ENCODE data around the gene TBCEL.
"Not testable (repeated sequence)": the region's sequence is repeated elsewhere in the genome, so short reads cannot be mapped to it uniquely, and the experiment has no call there.

TBCEL gene

GRCh38 chr11:121023848-121024751, at the start of gene TBCEL:
TBCEL (plus strand) TSS chr11:121024102; CDS start chr11:121045691, 21,589 bp downstream.
- peak; percentile 79 to 92 for DNase-seq

DNA sequence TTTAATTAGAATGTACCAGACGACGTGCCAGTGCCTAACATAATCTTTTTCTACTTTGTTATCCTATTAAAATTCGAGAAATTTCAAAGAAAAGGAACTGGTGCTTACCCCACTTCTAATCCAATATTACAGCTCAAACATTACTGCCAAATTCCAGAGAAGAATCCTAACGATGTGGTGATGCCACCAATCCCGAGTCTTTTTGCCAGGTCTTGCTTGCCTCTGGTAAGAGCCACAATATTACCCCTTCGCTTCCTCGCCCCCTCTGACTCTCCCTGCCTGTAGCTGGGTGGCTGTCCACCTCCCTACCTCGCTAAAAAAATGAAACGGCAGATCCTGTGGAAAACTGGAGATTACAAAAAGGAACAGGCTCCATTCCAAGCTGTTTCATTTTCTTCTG, 49.4 kb upstream of the TBCEL start:
- DNase-seq, result no peak

- DNase-seq, result no peak
Observed at GRCh38 chr11:120974965-120975364, 48.9 kb upstream of the TBCEL start.

- no peak for DNase-seq
Observed at GRCh38 chr11:120977266-120978137, 46.4 kb upstream of the TBCEL start.

GRCh38 chr11:120978701-120979100, 45.2 kb upstream of the TBCEL start:
- no peak for DNase-seq

DNA sequence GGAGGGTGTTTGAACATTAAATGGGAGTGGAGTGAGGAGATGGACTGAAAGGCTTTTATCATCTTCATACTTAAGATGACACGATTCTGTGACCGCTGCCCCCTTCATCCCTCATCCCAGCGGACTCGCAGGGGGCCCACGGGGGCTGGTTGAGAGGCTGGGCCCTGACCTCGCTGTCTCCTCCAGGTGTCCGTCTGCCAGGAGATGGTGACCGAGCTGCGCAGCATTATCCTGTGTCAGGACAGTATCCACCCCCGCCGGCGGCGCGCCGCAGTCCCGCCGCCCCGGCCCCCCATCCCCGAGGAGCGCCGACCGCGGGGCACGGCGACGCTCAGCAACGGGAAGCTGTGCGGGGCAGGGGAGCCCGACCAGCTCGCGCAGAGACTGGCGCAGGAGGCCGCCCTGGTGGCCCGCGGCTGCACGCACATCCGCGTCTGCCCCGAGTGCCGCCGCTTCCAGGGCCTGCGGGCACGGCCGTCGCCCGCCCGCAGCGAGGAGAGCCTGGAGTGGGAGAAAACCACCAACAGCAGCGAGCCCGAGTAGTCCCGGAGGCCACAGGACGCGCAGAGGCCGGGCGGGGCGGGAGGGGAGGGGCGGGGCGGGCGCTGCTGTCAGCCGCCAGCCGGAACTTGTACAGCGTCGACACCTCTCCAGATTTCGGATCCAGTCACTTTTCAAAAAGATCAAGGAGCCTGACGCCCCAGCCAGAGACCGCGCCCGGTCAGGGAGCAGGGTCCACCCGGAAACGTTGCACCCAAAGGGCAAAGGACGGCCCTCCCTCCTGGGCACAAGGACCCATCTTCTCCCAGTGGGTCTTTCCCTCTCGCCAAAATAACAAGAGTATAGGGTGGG, 38.0 kb upstream of the TBCEL start:
- DNase-seq, result peak; percentile 29 to 52

DNA sequence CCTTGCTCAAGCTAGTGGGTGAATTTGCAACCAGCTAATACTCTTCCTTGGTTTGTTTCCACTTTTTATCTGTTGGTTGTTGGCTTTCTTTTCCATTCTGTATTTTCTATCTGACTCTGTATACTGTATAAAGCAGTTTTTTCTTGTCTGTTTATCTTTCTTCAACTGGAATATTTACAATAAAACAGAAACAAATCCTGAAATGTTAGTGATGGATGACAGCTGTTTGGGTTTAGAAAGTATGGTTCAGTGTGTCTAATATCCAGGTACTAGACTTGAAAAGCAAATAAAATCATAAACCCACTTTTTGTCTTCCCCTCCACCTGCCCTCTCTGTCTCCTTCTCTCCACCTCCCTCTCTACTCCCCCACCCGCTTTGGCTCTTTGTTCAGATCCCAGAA, 35.3 kb upstream of the TBCEL start:
- DNase-seq, result no peak

- no peak for DNase-seq
Observed at GRCh38 chr11:120991830-120992686, 31.8 kb upstream of the TBCEL start.

GRCh38 chr11:120994091-120994859, 29.6 kb upstream of the TBCEL start:
- DNase-seq, result no peak

DNA sequence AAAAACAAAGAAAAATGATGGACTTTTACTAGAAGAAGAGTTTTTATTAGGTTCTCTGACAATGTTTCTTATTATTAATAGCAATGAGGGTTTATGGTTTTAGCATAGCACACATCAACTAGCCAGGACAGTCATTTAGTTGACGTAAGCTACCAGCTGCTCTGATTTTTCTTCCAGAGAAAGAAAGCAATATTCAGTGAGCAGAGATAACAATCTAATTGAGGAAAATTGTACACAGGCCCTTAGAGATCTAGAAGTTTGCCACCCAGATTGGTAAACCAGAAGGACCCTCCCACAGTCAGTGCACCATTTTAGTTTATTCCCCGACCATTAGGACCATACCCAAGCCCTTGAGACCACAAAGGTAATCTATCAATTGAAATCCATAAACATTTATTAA, 28.7 kb upstream of the TBCEL start:
- no peak for DNase-seq

GRCh38 chr11:120996973-120997372, 26.9 kb upstream of the TBCEL start:
- no peak for DNase-seq

DNA sequence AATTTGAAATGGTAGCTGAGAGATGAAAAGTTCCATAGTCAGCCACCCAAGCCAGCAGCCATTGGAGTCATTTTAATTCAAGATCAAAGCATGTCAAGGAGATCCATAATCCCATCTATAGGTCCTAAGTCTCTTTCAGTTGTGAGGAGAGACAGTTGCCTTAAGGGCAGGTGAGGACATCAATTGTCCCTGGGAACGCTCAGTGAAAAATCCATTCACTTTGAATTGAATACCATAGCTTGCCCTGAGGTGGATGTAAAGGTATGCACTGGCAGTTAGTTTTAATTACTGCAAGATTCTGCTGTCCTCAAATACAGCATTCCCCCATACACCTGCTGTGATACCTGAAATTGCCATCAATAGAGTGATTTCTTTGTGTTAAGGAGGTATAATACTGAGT, 25.3 kb upstream of the TBCEL start:
- DNase-seq, result no peak

DNA sequence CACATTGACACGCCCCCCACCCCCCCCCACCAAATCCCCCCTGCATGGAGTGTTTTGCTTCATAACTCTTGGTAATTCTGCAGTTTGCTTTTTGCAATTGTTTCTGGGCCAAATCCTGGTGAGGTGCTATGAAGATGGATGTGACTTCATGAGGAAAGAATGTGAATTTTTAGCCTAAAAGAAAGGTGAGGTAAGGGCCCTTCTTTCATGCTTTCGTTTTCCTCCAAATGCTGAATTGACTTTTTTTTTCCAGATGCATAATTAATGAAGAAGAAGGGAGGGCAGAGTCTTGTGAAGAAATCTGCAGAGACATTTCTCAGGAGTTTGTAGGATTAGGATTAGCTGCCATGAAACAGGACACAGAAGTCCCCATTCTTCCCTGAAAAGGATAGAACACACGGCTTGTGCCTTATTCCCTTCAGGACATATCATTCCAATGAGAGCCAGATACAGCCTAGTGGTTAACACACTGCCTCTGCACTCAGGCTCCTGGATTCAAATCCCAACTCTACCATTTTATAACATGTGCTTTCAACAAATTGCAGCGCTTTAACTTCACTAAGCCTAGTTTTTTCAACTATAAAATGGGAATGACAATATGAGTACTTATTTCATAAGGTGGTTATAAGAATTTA, 19.6 kb upstream of the TBCEL start:
- DNase-seq, result no peak

DNA sequence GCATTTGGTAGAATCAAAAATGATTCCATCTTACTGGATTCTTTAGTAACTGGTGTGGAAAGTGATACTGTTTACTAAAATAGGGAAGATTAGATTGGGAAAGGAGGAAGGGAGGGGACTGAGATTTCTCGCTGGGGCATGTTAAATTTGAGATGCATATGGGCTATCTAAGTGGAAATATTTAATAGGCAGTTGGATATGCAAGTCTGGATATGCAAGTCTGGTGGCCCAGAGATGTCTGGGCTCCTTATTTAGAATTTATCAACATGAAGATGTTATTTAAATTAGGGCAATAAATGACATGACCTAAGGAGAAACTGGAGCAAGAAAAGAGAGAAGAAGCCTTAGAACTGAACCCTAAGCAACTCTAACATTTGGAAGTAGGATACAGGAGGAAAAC, 17.0 kb upstream of the TBCEL start:
- no peak for DNase-seq

- no peak for DNase-seq
Observed at GRCh38 chr11:121008551-121008950, 15.4 kb upstream of the TBCEL start.

GRCh38 chr11:121012091-121012490, 11.8 kb upstream of the TBCEL start:
- DNase-seq, result no peak

DNA sequence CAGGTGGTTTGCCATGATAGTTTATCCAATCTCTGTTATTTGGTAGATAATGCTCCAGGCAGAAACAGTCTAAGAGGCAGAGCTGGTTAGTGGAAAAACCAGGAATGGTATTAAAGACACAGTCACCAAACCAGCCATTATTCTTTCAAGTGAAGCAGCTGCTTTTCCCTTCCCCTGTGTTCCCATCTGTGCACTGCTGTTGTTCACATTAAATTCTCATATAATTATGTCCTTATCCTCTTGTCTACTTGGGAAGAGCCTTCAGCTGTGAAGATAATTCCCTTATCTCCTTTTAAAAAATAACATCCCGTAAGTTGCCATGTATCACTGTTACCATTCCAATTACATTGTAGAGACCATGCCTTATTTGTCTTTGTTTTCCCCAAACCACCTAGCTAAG, 5.2 kb upstream of the TBCEL start:
- peak; percentile 57 to 84 for DNase-seq

DNA sequence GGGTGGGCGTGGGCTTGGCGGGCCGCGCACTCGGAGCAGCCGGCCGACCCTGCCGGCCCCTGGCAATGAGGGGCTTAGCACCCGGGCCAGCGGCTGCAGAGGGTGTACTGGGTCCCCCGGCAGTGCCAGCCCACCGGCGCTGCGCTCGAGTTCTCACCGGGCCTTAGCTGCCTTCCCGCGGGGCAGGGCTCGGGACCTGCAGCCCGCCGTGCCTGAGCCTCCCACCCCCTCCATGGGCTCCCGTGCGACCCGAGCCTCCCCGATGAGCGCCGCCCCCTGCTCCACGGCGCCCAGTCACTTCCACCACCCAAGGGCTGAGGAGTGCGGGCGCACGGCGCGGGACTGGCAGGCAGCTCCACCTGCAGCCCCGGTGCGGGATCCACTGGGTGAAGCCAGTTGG, 2.2 kb upstream of the TBCEL start:
- DNase-seq, result not testable (repeated sequence)

- DNase-seq, result no peak
Observed at GRCh38 chr11:121024989-121025388, 1.1 kb downstream of the TBCEL start.

- DNase-seq, result no peak
Observed at GRCh38 chr11:121029153-121029552, 5.3 kb downstream of the TBCEL start.

Measured in NCI-H524 (cell line).